Measurements from ENCODE around the gene PEX5L. TPM values are rescaled to one million over a fixed set of nuclear protein-coding genes. Genes with fewer than 3 reads are reported as not detected.

Gene PEX5L
- total RNA-seq, 1 experiment from 2014 or later: 3.2 TPM

DNA sequence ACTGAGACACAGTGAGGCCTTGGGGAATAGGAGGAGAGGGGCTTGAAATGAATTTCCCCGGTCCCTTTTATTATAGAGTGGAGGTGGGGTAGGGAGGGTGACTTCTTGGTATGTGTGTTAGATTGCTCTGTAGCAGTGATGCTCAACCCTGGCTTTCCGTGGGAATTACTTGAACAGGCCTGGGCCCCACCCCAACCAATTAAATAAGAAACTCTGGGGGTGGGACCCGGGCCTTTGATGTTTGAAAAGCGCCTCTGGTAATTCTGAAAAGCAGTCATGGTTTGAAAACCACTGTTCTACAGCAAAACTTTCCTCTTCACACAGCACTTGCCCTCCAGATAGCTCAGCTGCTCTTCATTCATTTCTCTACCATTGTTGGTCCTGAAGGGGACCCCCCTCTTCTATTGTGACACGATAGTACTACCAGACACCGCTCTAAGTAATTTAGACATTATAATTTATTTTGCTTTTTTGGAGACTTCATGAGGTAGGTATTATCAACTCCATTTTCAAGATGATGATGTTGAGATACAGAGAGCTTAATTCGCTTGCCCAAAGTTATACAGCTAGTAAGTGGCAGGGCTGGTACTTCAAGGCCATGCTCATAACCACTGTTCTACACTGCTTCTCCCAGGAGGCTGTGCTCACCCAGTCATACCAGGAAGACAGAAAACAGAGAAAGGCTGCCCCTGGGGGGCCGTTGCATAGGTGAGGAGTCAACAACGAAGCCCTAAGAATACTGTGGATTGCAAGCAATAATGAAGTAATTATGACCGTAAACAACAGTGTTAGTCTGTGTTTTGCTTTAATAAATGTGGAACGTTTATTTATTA lies 176.2 kb downstream of the PEX5L start:
- no peaks in the 10 kb centered on the region for H3K27me3 Mint-ChIP-seq (ENCODE audit: low read depth)
- H3K4me1 Mint-ChIP-seq: peaks cover 5% of the 10 kb centered on the region; the same call in 1 of the 2 replicates
- CTCF ChIA-PET: interaction anchor here (1.0 kb wide), 1 partner anchor 12 kb away, joined by 4 read pairs; no protein-coding TSS in a partner anchor
- H3K27ac Mint-ChIP-seq: no peak overlapping the region
- POLR2A ChIA-PET: no interaction called here
- no peaks in the 10 kb centered on the region; the same call in 1 of the 2 replicates for H3K36me3 Mint-ChIP-seq
- TF ChIP-seq ESRRA (CRISPR knock-in tag; IDR thresholded peaks at IDR 0.05; ENCODE audit: borderline replicate concordance) (no peak), ELF4 (CRISPR knock-in tag; IDR thresholded peaks at IDR 0.05; ENCODE audit: low read depth) (no peak)
- TF ChIP-seq, protein P1, sequence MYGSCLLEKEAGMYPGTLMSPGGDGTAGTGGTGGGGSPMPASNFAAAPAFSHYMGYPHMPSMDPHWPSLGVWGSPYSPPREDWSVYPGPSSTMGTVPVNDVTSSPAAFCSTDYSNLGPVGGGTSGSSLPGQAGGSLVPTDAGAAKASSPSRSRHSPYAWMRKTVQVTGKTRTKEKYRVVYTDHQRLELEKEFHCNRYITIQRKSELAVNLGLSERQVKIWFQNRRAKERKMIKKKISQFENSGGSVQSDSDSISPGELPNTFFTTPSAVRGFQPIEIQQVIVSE (CRISPR knock-in tag; IDR thresholded peaks at IDR 0.05; ENCODE audit: borderline replicate concordance): no peak
- DNase-seq (ENCODE audit: low spot score) (no peak), ATAC-seq (no peak)
- H3K4me3 Mint-ChIP-seq: no peak overlapping the region
- H3K9me3 Mint-ChIP-seq: peaks cover 16% of the 10 kb centered on the region

DNA sequence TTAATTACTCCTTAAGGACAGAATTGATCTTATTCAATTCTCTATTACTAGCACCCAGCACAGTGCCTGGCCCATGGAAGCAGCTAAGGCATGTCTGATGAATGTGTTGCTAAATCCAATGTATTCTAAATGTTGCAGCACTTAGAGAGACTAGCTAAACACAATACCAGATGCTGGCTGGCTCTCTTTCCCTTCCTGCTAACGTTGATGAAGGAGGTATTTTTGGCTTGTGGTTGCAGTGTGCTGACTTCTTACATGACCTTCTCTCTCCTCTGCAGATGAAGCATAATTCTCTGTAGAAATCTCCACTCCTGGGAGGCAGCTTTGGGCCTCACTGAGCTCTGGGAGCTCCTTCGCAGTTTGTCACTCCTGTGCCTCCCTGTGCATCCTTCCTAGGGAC lies 183.6 kb downstream of the PEX5L start:
- Mint-ChIP-seq H3K4me3 (no peak overlapping the region), H3K27ac (no peak overlapping the region), H3K4me1 (no peaks in the 10 kb centered on the region), H3K36me3 (no peaks in the 10 kb centered on the region), H3K9me3 (no peaks in the 10 kb centered on the region), H3K27me3 (ENCODE audit: low read depth) (no peaks in the 10 kb centered on the region)
- TF ChIP-seq CREB1 (CRISPR knock-in tag; IDR thresholded peaks at IDR 0.05) (no peak), NR2C2 (CRISPR knock-in tag; IDR thresholded peaks at IDR 0.05) (no peak)
- TF ChIP-seq, protein P2, sequence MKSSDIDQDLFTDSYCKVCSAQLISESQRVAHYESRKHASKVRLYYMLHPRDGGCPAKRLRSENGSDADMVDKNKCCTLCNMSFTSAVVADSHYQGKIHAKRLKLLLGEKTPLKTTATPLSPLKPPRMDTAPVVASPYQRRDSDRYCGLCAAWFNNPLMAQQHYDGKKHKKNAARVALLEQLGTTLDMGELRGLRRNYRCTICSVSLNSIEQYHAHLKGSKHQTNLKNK (CRISPR knock-in tag; IDR thresholded peaks at IDR 0.05): no peak
- CTCF ChIA-PET: interaction anchor here (1.4 to 3.3 kb wide), 2 partner anchors 29 to 42 kb away, joined by 10 to 24 read pairs; no protein-coding TSS in a partner anchor
- DNase-seq (ENCODE audit: low spot score) (no peak), ATAC-seq (no peak)
- POLR2A ChIA-PET: no interaction called here

DNA sequence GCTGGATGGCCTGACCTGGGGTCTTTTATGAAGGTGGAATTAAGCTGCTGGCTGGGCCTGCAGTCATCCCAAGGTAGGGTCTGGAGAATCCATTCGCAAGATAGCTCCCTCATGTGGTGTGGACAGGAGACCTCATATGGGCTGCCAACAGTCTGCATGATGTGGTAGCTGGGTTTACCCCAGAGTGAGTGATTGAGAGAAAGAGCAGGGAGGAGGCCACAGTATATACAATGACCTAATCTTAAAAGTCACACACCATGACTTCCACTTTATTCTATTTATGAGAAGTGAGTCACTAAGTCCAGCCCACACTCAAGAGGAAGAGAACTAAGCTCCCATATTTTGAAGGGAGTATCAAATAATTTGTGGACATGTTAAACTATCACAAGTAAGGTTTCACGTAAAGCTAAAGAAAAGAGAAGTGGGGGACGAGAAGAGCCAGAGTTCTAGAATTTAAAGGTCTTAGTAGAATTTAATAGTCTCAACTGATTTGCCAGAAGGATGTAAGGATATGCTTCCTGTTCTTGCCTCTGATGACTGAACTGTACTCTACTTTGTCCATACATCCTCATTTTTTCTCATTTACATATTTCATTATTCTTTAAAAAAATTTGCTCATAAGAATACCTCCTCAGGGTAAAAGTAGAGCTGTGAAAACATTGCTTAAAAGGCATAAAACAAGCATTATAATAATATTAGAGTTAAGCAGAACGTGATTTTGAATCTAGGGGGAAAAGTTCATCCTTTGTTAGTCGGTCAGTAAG lies 184.4 kb downstream of the PEX5L start:
- ATAC-seq (peak; percentile 100), DNase-seq (ENCODE audit: low spot score) (peak; percentile 23)
- TF ChIP-seq, protein P3, sequence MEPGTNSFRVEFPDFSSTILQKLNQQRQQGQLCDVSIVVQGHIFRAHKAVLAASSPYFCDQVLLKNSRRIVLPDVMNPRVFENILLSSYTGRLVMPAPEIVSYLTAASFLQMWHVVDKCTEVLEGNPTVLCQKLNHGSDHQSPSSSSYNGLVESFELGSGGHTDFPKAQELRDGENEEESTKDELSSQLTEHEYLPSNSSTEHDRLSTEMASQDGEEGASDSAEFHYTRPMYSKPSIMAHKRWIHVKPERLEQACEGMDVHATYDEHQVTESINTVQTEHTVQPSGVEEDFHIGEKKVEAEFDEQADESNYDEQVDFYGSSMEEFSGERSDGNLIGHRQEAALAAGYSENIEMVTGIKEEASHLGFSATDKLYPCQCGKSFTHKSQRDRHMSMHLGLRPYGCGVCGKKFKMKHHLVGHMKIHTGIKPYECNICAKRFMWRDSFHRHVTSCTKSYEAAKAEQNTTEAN (CRISPR knock-in tag; IDR thresholded peaks at IDR 0.05): no peak
- TF ChIP-seq ZNF263 (CRISPR knock-in tag; IDR thresholded peaks at IDR 0.05; ENCODE audit: low read depth): no peak
- TF ChIP-seq, protein P4, sequence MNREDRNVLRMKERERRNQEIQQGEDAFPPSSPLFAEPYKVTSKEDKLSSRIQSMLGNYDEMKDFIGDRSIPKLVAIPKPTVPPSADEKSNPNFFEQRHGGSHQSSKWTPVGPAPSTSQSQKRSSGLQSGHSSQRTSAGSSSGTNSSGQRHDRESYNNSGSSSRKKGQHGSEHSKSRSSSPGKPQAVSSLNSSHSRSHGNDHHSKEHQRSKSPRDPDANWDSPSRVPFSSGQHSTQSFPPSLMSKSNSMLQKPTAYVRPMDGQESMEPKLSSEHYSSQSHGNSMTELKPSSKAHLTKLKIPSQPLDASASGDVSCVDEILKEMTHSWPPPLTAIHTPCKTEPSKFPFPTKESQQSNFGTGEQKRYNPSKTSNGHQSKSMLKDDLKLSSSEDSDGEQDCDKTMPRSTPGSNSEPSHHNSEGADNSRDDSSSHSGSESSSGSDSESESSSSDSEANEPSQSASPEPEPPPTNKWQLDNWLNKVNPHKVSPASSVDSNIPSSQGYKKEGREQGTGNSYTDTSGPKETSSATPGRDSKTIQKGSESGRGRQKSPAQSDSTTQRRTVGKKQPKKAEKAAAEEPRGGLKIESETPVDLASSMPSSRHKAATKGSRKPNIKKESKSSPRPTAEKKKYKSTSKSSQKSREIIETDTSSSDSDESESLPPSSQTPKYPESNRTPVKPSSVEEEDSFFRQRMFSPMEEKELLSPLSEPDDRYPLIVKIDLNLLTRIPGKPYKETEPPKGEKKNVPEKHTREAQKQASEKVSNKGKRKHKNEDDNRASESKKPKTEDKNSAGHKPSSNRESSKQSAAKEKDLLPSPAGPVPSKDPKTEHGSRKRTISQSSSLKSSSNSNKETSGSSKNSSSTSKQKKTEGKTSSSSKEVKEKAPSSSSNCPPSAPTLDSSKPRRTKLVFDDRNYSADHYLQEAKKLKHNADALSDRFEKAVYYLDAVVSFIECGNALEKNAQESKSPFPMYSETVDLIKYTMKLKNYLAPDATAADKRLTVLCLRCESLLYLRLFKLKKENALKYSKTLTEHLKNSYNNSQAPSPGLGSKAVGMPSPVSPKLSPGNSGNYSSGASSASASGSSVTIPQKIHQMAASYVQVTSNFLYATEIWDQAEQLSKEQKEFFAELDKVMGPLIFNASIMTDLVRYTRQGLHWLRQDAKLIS (CRISPR knock-in tag; IDR thresholded peaks at IDR 0.05; ENCODE audit: borderline replicate concordance): no peak
- CTCF ChIA-PET: interaction anchor here (0.6 to 3.3 kb wide), 22 partner anchors 9 to 788 kb away, joined by 3 to 24 read pairs (median 4); no protein-coding TSS in a partner anchor
- POLR2A ChIA-PET: interaction anchor here (0.6 kb wide), 1 partner anchor 128 kb away, joined by 4 read pairs; no protein-coding TSS in a partner anchor
- Mint-ChIP-seq H3K4me1 (no peaks in the 10 kb centered on the region), H3K27ac (no peak overlapping the region), H3K9me3 (no peaks in the 10 kb centered on the region), H3K27me3 (ENCODE audit: low read depth) (no peaks in the 10 kb centered on the region), H3K36me3 (no peaks in the 10 kb centered on the region), H3K4me3 (no peak overlapping the region)

Data from WTC11 (cell line).